AG10803 (cell line): Measurements from ENCODE around the gene PDYN.

Experiments used
- DNase-seq: peaks from one replicate; pipeline ENCODE4 v3.0.0; 2010; ENCODE audit warnings: low read depth
- H3K4me3 ChIP-seq: 2 replicates; pipeline ENCODE4 v1.5.1; 2011; ENCODE audit warnings: mild to moderate bottlenecking, low read length, control low read depth
- CTCF ChIP-seq: conservative IDR thresholded peaks from 2 replicates; pipeline ENCODE4 v1.5.1; 2011; ENCODE audit warnings: mild to moderate bottlenecking, low read length, control low read depth, inconsistent platforms

The PDYN gene

GRCh38 chr20:1973601-1974440 is 20.0 kb downstream of the PDYN start:
- H3K4me3 ChIP-seq = no peak overlapping the region
- DNase-seq = no peak
- TF ChIP-seq CTCF = no peak

GRCh38 chr20:1971893-1972586 is 21.8 kb downstream of the PDYN start:
- no peak for TF ChIP-seq CTCF
- no peak overlapping the region for H3K4me3 ChIP-seq
- no peak for DNase-seq

GRCh38 chr20:1968964-1969363 is 24.9 kb downstream of the PDYN start:
- DNase-seq = no peak
- H3K4me3 ChIP-seq = no peak overlapping the region
- no peak for TF ChIP-seq CTCF

- H3K4me3 ChIP-seq = peak overlapping the region; percentile 7
- peak; percentile 46 for DNase-seq
- peak; percentile 84 for TF ChIP-seq CTCF
Measured at GRCh38 chr20:1965520-1966351, 28.1 kb downstream of the PDYN start.

GRCh38 chr20:1964659-1965405 is 29.0 kb downstream of the PDYN start:
- peak; percentile 50 for TF ChIP-seq CTCF
- DNase-seq = no peak
- H3K4me3 ChIP-seq = no peak overlapping the region

GRCh38 chr20:1964061-1964460 is 29.8 kb downstream of the PDYN start:
- no peak for TF ChIP-seq CTCF
- H3K4me3 ChIP-seq = no peak overlapping the region

More at GRCh38 chr20:1964061-1964460, 29.8 kb downstream of the PDYN start:
- no peak for DNase-seq
